SK-N-MC (cell line): ENCODE results near the gene PRMT1.

Source experiments
- EZH2 ChIP-seq: fragments of 200-600 bp; sonication (generic); IDR thresholded peaks from one replicate; pipeline ENCODE4 v1.6.1; 2017; ENCODE audit warnings: antibody characterized with exemption
- FOXP2 ChIP-seq: optimal IDR thresholded peaks from 2 replicates; pipeline ENCODE3; 2011; ENCODE audit warnings: mild to moderate bottlenecking, moderate library complexity; ENCODE audit not compliant: insufficient read depth; ENCODE audit errors: extremely low read length, control extremely low read depth
- POLR2AphosphoS5 ChIP-seq: IDR thresholded peaks from 2 replicates; pipeline ENCODE4 v1.6.1; 2012; ENCODE audit warnings: mild to moderate bottlenecking, low read depth, low read length, borderline replicate concordance

DNA sequence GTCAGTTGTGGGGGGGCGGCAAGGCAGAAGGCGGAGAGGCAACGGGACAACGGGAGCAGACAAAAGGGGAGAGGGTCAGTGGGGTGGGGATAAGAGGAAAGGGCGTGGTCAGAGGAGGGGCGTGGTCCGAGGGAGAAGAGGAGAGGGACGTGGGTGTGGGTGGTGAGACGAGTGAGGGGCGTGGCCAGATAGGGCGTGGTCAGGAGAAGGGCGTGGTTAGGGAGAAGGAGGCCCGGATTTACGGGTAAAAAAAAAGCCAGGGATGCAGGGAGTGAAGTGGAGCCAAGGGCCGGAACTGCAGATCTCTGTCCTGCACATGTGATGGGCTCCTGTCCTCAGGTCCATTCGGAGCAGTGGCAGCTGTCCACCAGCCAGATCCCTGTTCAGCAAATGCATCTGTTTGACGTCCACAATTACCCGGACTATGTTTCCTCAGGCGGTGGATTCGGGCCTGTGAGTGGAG is 35.4 kb downstream of the PRMT1 start:
- TF ChIP-seq EZH2 (no peak), POLR2AphosphoS5 (no peak), FOXP2 (no peak)
